SU-DHL-6 (cell line): ENCODE measurements around the gene PHACTR1.

Source experiments
- EZH2phosphoT487 ChIP-seq: fragments of 200-600 bp; sonication (generic), shearing (Covaris generic); conservative IDR thresholded peaks from 2 replicates; pipeline ENCODE4 v1.6.1; 2018; ENCODE audit warnings: mild to moderate bottlenecking, antibody characterized with exemption, low read length, moderate library complexity, mixed read lengths
- TF ChIP-seq, protein P1 (sequence below): fragments of 200-600 bp; sonication (generic); IDR thresholded peaks from one replicate; pipeline ENCODE4 v1.5.1; 2017; ENCODE audit warnings: antibody characterized with exemption, mild to moderate bottlenecking, low read length, moderate library complexity; ENCODE audit not compliant: insufficient read depth, poor library complexity, severe bottlenecking

DNA sequence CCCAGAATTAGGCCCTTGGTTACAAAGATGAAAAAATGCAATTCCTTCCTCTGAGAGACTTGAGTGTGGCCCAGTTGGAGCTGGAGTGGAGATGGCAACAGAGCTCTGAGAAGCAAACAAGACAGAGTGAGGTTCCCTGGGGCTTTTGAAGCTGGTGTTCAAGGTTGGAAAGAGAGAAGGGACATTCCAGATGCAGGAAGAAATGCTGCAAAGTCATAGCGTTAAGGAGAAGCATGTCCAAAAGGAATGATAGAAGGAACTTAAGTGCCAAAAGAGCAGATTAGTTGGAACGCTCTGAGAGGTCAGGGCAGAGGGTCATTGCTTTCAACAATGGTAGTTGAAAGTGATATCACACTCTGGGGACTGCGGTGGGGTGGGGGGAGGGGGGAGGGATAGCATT is 360.0 kb downstream of the PHACTR1 start:
- TF ChIP-seq, protein P1, sequence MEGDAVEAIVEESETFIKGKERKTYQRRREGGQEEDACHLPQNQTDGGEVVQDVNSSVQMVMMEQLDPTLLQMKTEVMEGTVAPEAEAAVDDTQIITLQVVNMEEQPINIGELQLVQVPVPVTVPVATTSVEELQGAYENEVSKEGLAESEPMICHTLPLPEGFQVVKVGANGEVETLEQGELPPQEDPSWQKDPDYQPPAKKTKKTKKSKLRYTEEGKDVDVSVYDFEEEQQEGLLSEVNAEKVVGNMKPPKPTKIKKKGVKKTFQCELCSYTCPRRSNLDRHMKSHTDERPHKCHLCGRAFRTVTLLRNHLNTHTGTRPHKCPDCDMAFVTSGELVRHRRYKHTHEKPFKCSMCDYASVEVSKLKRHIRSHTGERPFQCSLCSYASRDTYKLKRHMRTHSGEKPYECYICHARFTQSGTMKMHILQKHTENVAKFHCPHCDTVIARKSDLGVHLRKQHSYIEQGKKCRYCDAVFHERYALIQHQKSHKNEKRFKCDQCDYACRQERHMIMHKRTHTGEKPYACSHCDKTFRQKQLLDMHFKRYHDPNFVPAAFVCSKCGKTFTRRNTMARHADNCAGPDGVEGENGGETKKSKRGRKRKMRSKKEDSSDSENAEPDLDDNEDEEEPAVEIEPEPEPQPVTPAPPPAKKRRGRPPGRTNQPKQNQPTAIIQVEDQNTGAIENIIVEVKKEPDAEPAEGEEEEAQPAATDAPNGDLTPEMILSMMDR, result no peak
- TF ChIP-seq EZH2phosphoT487, result no peak
